Endothelial cell (in vitro differentiated cells): Measurements from ENCODE around the gene CIAO2B. TPM values are rescaled to one million over a fixed set of nuclear protein-coding genes. Genes with fewer than 3 reads are reported as not detected.

Experiments
- DNase-seq: peaks from one replicate; pipeline ENCODE4 v3.0.0; 2021; ENCODE audit warnings: low spot score
- H3K27ac Mint-ChIP-seq: one replicate; pipeline ENCODE4 v1.8.0; 2021; ENCODE audit warnings: mixed read lengths, inconsistent platforms; ENCODE audit not compliant: unreplicated experiment
- H3K27me3 Mint-ChIP-seq: one replicate; pipeline ENCODE4 v1.8.0; 2021; ENCODE audit warnings: mild to moderate bottlenecking, moderate library complexity, mixed read lengths, inconsistent platforms; ENCODE audit not compliant: unreplicated experiment
- H3K36me3 Mint-ChIP-seq: one replicate; pipeline ENCODE4 v1.8.0; 2021; ENCODE audit warnings: mild to moderate bottlenecking, low read depth, mixed read lengths, inconsistent platforms; ENCODE audit not compliant: unreplicated experiment
- H3K4me1 Mint-ChIP-seq: one replicate; pipeline ENCODE4 v1.8.0; 2021; ENCODE audit warnings: mild to moderate bottlenecking, mixed read lengths, inconsistent platforms; ENCODE audit not compliant: unreplicated experiment
- H3K4me3 Mint-ChIP-seq: one replicate; pipeline ENCODE4 v1.8.0; 2021; ENCODE audit warnings: mild to moderate bottlenecking, mixed read lengths, inconsistent platforms; ENCODE audit not compliant: unreplicated experiment
- H3K9me3 Mint-ChIP-seq: one replicate; pipeline ENCODE4 v1.8.0; 2021; ENCODE audit warnings: mixed read lengths, inconsistent platforms; ENCODE audit not compliant: unreplicated experiment
- CTCF ChIP-seq: fragments of 200-600 bp; sonication (generic); IDR thresholded peaks from one replicate; pipeline ENCODE4 v1.5.0; 2021; ENCODE audit warnings: antibody characterized with exemption; ENCODE audit not compliant: unreplicated experiment
- total RNA-seq: library from RNA; stranded (reverse); fragmentation: NEBNext Ultra II Directional; extraction: Animal tissue kit (Norgen Biotek cat#: 25700); gene quantifications from one replicate; pipeline ENCODE4 v1.2.1, GENCODE V29; 2021; ENCODE audit not compliant: unreplicated experiment

Gene CIAO2B
- total RNA-seq, 1 donor from 2014 or later: 38.8 TPM

- no peak overlapping the region for H3K27ac Mint-ChIP-seq
- peaks cover 9% of the 10 kb centered on the region for H3K27me3 Mint-ChIP-seq
- no peaks in the 10 kb centered on the region for H3K9me3 Mint-ChIP-seq
- H3K36me3 Mint-ChIP-seq: no peaks in the 10 kb centered on the region
- no peak overlapping the region for H3K4me3 Mint-ChIP-seq
- no peak for TF ChIP-seq CTCF
- H3K4me1 Mint-ChIP-seq: no peaks in the 10 kb centered on the region
- DNase-seq: no peak
Measured at GRCh38 chr16:66919569-66920298, 14.5 kb downstream of the CIAO2B start.

GRCh38 chr16:66918803-66919568, 15.2 kb downstream of the CIAO2B start, which contains the start of gene CDH16:
Gene CDH16 (minus strand): TSS chr16:66918885. CDS start chr16:66918065, 820 bp downstream.
- no peak for DNase-seq
- Mint-ChIP-seq H3K27me3 (peaks cover 10% of the 10 kb centered on the region), H3K4me1 (no peaks in the 10 kb centered on the region), H3K9me3 (no peaks in the 10 kb centered on the region), H3K4me3 (no peak within 1 kb of the TSS), H3K27ac (no peak within 1 kb of the TSS), H3K36me3 (no peaks in the 10 kb centered on the region)
- TF ChIP-seq CTCF: no peak

GRCh38 chr16:66918355-66918754, 15.8 kb downstream of the CIAO2B start:
- no peaks in the 10 kb centered on the region for H3K9me3 Mint-ChIP-seq

GRCh38 chr16:66917741-66918140, 16.5 kb downstream of the CIAO2B start:
- Mint-ChIP-seq H3K36me3 (no peaks in the 10 kb centered on the region), H3K27ac (no peak overlapping the region), H3K4me1 (no peaks in the 10 kb centered on the region), H3K9me3 (no peaks in the 10 kb centered on the region), H3K4me3 (no peak overlapping the region), H3K27me3 (peaks cover 8% of the 10 kb centered on the region)
- TF ChIP-seq CTCF: no peak
- no peak for DNase-seq

More at GRCh38 chr16:66918355-66918754, 15.8 kb downstream of the CIAO2B start:
- H3K27ac Mint-ChIP-seq: no peak overlapping the region
- no peaks in the 10 kb centered on the region for H3K36me3 Mint-ChIP-seq
- no peaks in the 10 kb centered on the region for H3K4me1 Mint-ChIP-seq
- H3K27me3 Mint-ChIP-seq: peaks cover 8% of the 10 kb centered on the region
- no peak for TF ChIP-seq CTCF
- DNase-seq: no peak
- H3K4me3 Mint-ChIP-seq: no peak overlapping the region

- Mint-ChIP-seq H3K4me3 (no peak overlapping the region), H3K27me3 (peaks cover 8% of the 10 kb centered on the region), H3K36me3 (no peaks in the 10 kb centered on the region), H3K4me1 (no peaks in the 10 kb centered on the region), H3K27ac (no peak overlapping the region), H3K9me3 (no peaks in the 10 kb centered on the region)
- TF ChIP-seq CTCF: no peak
- DNase-seq: no peak
Measured at GRCh38 chr16:66916518-66916917, 17.7 kb downstream of the CIAO2B start.
